ENCODE results near the gene VTI1A. TPM values are rescaled to one million over a fixed set of nuclear protein-coding genes. Genes with fewer than 3 reads are reported as not detected.

The VTI1A gene
- total and polyA plus RNA-seq, 2 of the 8 experiments (the other 6 are each of a cell fraction or from before 2014, with no cell fraction given), result 6.0 to 20.0 TPM

- CTCF ChIA-PET (ENCODE audit: partially characterized antibody), result interaction anchor here (1.8 kb wide), 1 partner anchor 38 kb away, joined by 5 read pairs; no protein-coding TSS in a partner anchor
- no peak for FAIRE-seq
These were observed 63.4 kb downstream of the VTI1A start for GRCh38 chr10:112510384-112510783.

More at GRCh38 chr10:112510384-112510783, 63.4 kb downstream of the VTI1A start:
- H3K27ac ChIP-seq (ENCODE audit: low read depth, low read length), result no peak overlapping the region
- no peak overlapping the region for H3K4me3 ChIP-seq (ENCODE audit: extremely low read depth in 1 of 4, insufficient read depth in 2 of 4, low read depth in 3 of 4, low read length in 4 of 4)
- no peak overlapping the region for H2BK15ac ChIP-seq (ENCODE audit: low read length)
- H4K91ac ChIP-seq (replicated peaks; ENCODE audit: insufficient read length, low read length), result no peak overlapping the region
- H3K4ac ChIP-seq (replicated peaks; ENCODE audit: insufficient read length, low read depth, low read length), result no peak overlapping the region
- no peak for DNase-seq (ENCODE audit: low read depth in 1 of 2, low spot score in 2 of 2)
- no peak overlapping the region for H3K14ac ChIP-seq (ENCODE audit: insufficient read length)
- 84% methylated on average over 4 of the region's 4 CpGs; no CpG with 5 or more reads in 1 of the 2 experiments for WGBS, 2 experiments (ENCODE audit: extremely low coverage in 1 of 2, insufficient coverage in 1 of 2, insufficient read length in 1 of 2, insufficient replicate concordance in 2 of 2, low coverage in 1 of 2, low lambda C conversion rate in 2 of 2, missing lambda C conversion rate in 1 of 2)
- no peak overlapping the region for H2BK120ac ChIP-seq (replicated peaks; ENCODE audit: low read depth, low read length)
- TF ChIP-seq TBP (IDR thresholded peaks at IDR 0.05; ENCODE audit: low read depth, low read length) (no peak), TCF12 (IDR thresholded peaks at IDR 0.05; ENCODE audit: low read depth, low read length) (no peak), ZNF274 (IDR thresholded peaks at IDR 0.05; ENCODE audit: borderline replicate concordance, extremely low read depth, low read length) (no peak), EP300 (IDR thresholded peaks at IDR 0.05; ENCODE audit: borderline replicate concordance in 1 of 2, low read depth in 2 of 2, low read length in 2 of 2) (no peak), TAF1 (IDR thresholded peaks at IDR 0.05; ENCODE audit: low read depth, low read length) (no peak), RXRA (IDR thresholded peaks at IDR 0.05; ENCODE audit: insufficient read depth, low read depth, low read length) (no peak), SP2 (IDR thresholded peaks at IDR 0.05; ENCODE audit: low read length) (no peak), CBX5 (IDR thresholded peaks at IDR 0.05; ENCODE audit: low read depth, low read length) (no peak), SAP30 (IDR thresholded peaks at IDR 0.05; ENCODE audit: insufficient read depth, insufficient replicate concordance, low read length) (no peak), CHD1 (IDR thresholded peaks at IDR 0.05; ENCODE audit: low read depth, low read length) (no peak), TAF7 (optimal IDR thresholded peaks at IDR 0.05; ENCODE audit: borderline replicate concordance, low read depth, low read length) (no peak), SRF (IDR thresholded peaks at IDR 0.05; ENCODE audit: low read depth, low read length) (no peak)
- H3K9ac ChIP-seq (replicated peaks in 1 of 4; ENCODE audit: extremely low read depth in 1 of 4, low read depth in 3 of 4, low read length in 3 of 4), result no peak overlapping the region
- no peaks in the 10 kb centered on the region for H3K79me1 ChIP-seq (ENCODE audit: low read depth, low read length)
- H2BK20ac ChIP-seq (ENCODE audit: low read length), result no peak overlapping the region
- POLR2A ChIA-PET (ENCODE audit: partially characterized antibody), result no interaction called here
- H3K4me2 ChIP-seq (ENCODE audit: insufficient read depth in 1 of 2, low read depth in 2 of 2, low read length in 2 of 2), result no peak overlapping the region
- no peak overlapping the region for H2BK12ac ChIP-seq (ENCODE audit: low read depth, low read length)
- no peaks in the 10 kb centered on the region for H4K20me1 ChIP-seq (replicated peaks in 1 of 2; ENCODE audit: control insufficient read depth in 1 of 2, insufficient read depth in 2 of 2, low read length in 2 of 2)
- no peak overlapping the region for H3K23ac ChIP-seq (ENCODE audit: insufficient read length)
- no peak overlapping the region for H3K56ac ChIP-seq (replicated peaks; ENCODE audit: insufficient read length, low read depth, low read length)
- H3K36me3 ChIP-seq (ENCODE audit: control insufficient read depth in 2 of 4, insufficient read depth in 4 of 4, low read length in 3 of 4), result no peaks in the 10 kb centered on the region
- H3K27me3 ChIP-seq (replicated peaks in 1 of 4; ENCODE audit: control insufficient read depth in 3 of 4, extremely low read depth in 1 of 4, insufficient read depth in 3 of 4, low read length in 3 of 4), result no peaks in the 10 kb centered on the region
- no peaks in the 10 kb centered on the region for H3K9me3 ChIP-seq (ENCODE audit: insufficient read depth in 2 of 2, low read depth in 1 of 2, low read length in 1 of 2)
- H2BK5ac ChIP-seq (ENCODE audit: low read depth, low read length), result no peak overlapping the region
- H3K23me2 ChIP-seq (ENCODE audit: low read depth, low read length), result no peaks in the 10 kb centered on the region
- no peak overlapping the region for H4K8ac ChIP-seq (ENCODE audit: extremely low read depth, insufficient read depth, low read length)
- H3K79me2 ChIP-seq (ENCODE audit: control insufficient read depth in 1 of 2, insufficient read depth in 2 of 2, low read length in 2 of 2), result no peaks in the 10 kb centered on the region
- H3K4me1 ChIP-seq (replicated peaks in 1 of 4; ENCODE audit: control insufficient read depth in 3 of 4, insufficient read depth in 4 of 4, low read length in 3 of 4), result no peaks in the 10 kb centered on the region
- H4K5ac ChIP-seq (ENCODE audit: insufficient read length, low read depth, low read length), result no peak overlapping the region
- H3K18ac ChIP-seq (ENCODE audit: extremely low read depth, low read length), result no peak overlapping the region
- no peak overlapping the region for H2AK5ac ChIP-seq (ENCODE audit: low read depth, low read length)
- no peak overlapping the region for H2AFZ ChIP-seq (ENCODE audit: low read length)
